ENCODE measurements around the gene ATXN7L3.
"Not testable (repeated sequence)": the region's sequence is repeated elsewhere in the genome, so short reads cannot be mapped to it uniquely, and the experiment has no call there.

The ATXN7L3 gene

GRCh38 chr17:44199553-44200477 is at the start of gene ATXN7L3:
Gene ATXN7L3 (minus strand): TSS chr17:44199884. CDS start chr17:44198070, 1,814 bp downstream.
- peak; percentile 96 for DNase-seq

GRCh38 chr17:44247876-44248736 is 48.4 kb upstream of the ATXN7L3 start:
- DNase-seq = no peak

GRCh38 chr17:44247440-44247841 is 47.8 kb upstream of the ATXN7L3 start:
- no peak for DNase-seq

- no peak for DNase-seq
These were observed 41.5 kb upstream of the ATXN7L3 start for GRCh38 chr17:44241106-44241624.

GRCh38 chr17:44237886-44238285 is 38.2 kb upstream of the ATXN7L3 start:
- DNase-seq = not testable (repeated sequence)

- DNase-seq = no peak
These were observed 36.8 kb upstream of the ATXN7L3 start for GRCh38 chr17:44236444-44236991.

- DNase-seq = no peak
These were observed 35.9 kb upstream of the ATXN7L3 start for GRCh38 chr17:44235583-44235936.

GRCh38 chr17:44233582-44233981 is 33.9 kb upstream of the ATXN7L3 start:
- no peak for DNase-seq

- no peak for DNase-seq
These were observed 32.4 kb upstream of the ATXN7L3 start for GRCh38 chr17:44232061-44232460.

GRCh38 chr17:44230140-44230539 is 30.5 kb upstream of the ATXN7L3 start:
- DNase-seq = no peak

- DNase-seq = no peak
These were observed 29.4 kb upstream of the ATXN7L3 start for GRCh38 chr17:44229090-44229489.

- no peak for DNase-seq
These were observed 23.9 kb upstream of the ATXN7L3 start for GRCh38 chr17:44223541-44224071.

- DNase-seq = peak; percentile 57
These were observed 22.6 kb upstream of the ATXN7L3 start for GRCh38 chr17:44222112-44222869.

GRCh38 chr17:44221862-44222111 is 22.1 kb upstream of the ATXN7L3 start:
- DNase-seq = no peak

- DNase-seq = peak; percentile 69
These were observed 21.6 kb upstream of the ATXN7L3 start for GRCh38 chr17:44221084-44221861.

GRCh38 chr17:44220213-44221083 is 20.8 kb upstream of the ATXN7L3 start:
- DNase-seq = no peak

GRCh38 chr17:44219616-44220212 is 20.0 kb upstream of the ATXN7L3 start, which contains the start of gene UBTF:
Gene UBTF (minus strand): TSS chr17:44219675. CDS start chr17:44218229, 1,446 bp downstream.
- peak; percentile 20 for DNase-seq

GRCh38 chr17:44219108-44219615 is 19.5 kb upstream of the ATXN7L3 start:
- DNase-seq = no peak

GRCh38 chr17:44218344-44219107 is 18.8 kb upstream of the ATXN7L3 start:
- peak; percentile 70 for DNase-seq

All from DMS79 (cell line).